GM19372 (cell line): Measurements from ENCODE around the gene IGSF3.

ENCODE experiments used
- ATAC-seq: cut with Tn5 transposase; IDR thresholded peaks from one replicate; pipeline ENCODE4 v1.9.1; 2021; ENCODE audit warnings: mild to moderate bottlenecking, low read depth, moderate library complexity; ENCODE audit not compliant: unreplicated experiment

Gene IGSF3

DNA sequence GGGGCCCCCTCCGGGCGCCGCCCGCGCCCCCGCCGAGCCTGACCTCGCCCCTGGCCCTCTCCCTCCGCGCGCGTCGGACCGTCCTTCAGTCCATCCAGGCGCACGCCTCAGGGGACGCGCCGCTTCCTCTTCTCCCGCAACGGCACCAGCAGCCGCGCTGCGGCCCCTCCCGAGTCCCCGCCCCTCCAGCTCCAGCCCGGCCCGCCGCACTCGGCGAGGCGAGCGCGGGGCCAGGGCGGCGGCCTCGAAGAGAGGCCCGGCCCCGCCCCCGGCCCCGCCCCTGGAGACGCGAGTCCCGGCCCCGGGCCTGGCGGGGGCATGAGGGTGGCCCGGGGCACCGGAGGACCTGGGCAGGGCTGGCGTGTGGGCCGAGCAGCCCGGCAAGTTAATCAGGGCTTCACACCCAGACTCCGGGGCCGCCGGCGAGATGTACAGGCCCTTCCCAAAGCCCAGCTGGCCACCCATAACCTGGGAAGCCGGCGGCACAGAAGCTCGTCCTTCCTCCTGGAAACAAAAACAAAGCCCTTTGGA lies at the start of gene IGSF3:
IGSF3 (minus strand) TSS at position 159 of the 531 bp plus-strand sequence. CDS start 1,407 bp downstream, outside the sequence.
- peak; percentile 76 for ATAC-seq

DNA sequence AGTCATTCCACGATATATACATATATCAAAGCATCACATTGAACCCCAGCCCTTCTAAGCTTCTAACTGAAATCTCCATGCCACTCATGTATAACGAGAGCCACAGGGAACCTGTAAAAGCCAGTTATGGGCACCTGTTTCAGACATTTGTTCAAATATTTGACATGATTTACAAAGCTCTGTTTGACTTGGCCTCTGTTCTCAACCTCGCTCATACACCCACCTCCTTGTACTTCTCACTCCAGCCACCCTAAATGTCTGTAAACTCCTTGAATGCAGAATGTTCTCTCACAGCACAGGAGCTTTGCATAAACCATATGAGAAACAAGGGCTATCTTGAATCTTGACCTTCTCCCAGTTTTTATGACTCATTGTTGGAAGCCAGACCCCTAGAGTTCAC lies 49.8 kb upstream of the IGSF3 start:
- no peak for ATAC-seq

DNA sequence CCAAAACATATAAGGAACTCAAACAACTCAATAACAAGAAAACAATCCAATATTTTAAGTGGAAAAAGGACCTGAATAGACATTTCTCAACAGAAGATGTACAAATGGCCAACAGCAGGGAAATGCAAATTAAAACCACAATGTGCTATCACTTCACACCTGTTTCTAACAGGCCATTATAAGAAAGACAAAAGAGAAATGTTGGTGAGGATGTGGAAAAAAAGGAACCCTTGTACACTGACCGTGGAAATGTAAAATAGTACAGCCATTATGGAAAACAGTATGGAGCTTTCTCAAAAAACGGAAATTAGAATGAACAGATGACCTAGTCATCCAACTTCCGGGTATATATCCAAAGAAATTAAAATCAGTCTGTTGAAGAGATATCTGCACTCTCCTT lies 48.9 kb upstream of the IGSF3 start:
- no peak for ATAC-seq

DNA sequence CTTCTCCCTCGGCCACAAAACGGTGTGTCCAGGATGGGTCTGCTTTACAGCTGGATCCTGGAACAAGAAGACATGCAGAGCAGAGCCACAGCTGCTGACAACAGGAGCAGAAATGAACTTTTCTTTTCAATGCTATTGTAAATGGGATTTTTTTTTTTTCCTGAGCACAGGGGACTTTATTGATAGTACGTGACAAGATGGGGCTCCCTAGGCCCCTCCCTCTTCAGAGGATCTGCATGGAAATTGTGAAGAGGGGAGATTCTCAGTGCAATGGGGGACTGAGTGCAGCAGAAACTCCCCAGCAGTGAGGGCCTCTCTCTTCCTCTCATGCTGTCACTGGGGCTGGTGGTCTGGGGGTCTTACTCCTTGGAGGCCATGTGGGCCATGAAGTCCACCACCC lies 45.9 kb upstream of the IGSF3 start:
- no peak for ATAC-seq

DNA sequence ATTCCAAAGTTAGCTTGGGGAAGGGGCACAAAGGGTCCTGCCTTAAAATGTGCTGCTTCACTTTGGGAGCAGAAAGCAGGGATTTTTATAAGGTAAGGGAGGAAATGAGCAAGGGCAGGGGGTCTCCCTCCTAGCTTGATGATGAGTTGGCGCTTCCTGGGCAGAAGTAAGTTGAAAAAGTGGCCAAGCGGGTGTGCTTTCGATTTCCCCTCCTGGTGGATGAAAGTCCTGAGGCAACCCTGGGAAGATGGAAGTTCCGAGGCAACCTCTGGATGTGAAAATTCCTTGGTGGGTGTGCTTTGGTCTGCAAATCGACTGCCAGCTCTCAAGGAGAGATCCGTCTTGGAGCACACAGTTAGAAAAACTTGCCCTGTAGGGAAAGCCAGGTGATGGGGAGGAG lies 45.0 kb upstream of the IGSF3 start:
- no peak for ATAC-seq

DNA sequence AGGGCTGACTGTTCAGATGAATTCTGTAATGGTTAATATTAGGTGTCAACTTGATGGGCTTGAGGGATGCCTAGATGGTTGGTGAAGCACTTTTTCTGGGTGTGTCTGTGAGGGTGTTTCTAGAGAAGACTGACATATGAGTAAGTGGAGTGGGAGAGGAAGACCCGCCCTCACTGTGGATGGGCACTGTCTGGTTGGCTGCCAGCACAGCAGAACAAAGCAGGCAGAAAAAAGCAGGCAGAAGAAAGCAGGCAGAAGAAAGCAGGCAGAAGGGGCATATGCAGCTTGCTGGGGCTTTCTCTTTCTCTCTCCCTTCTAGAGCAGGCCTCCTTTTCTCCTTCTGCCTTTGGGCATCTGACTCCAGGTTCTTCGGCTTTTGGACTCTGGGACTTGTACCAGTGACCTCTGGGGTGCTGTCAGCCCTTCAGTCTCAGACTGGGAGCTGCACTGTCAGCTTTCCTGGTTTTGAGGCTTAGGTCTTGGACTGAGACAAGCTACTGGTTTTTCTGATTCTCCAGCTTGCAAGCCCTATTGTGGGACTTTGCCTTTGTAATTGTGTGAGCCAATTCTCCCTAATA lies 43.8 kb upstream of the IGSF3 start:
- no peak for ATAC-seq

DNA sequence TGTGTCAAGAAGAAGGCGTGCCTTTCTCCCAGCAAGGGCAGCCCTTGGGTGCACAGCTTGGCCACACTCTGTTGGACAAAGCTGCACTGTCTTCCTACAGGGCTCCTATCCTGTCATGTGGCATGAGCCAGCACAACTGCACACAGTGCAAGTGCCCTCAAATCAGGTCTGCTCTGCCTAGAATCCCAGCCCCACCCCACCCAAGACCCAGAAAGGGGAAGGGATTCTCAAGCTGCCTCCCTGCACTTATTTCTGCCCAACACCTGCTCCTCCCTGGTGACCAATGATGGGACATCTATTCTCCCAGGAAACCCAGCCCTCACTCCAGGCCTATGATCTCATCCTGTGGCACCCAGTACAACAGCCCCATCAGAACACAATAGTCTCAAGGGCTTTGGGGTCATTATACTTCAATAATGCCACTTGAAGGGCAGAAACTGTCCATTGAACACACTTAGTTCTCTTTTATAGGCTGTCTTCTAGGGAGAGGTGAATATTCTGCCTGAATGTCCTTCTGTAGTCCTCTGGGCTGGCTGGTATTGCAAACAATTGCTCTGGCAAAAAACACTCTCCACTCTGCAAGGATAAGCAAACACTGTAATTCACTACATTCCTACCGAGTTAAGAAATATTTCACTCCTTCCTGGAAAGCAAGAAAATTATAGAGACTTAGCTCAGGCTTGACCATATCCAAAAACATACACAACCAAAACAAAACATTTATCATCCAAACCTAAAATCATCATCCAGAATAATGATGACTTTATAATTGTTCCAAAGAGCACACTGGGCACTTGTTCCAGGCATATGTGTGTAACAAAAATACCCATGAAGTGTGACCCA lies 43.1 kb upstream of the IGSF3 start:
- no peak for ATAC-seq

DNA sequence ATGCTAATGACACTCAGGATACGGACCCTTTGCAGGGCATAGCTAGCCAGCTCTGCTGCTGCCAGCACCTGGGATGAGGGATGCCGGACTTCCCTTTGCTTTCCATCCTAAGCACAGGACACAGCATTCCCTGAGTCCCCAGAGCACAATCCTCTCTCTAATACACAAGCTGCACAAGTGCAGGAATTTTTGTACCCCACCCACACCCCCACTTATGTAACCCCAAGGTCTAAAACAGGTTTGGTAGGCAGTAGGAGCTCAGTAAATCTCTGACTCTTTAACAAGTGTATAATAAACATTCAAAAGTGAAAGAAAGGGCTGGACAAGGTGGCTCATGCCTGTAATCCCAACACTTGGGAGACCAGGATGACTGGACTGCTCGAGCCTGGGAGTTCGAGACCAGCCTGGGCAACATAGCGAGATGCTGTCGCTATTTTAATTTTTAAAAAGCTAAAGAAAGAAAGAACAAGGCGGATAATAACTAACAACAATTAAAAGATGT lies 42.2 kb upstream of the IGSF3 start:
- no peak for ATAC-seq

DNA sequence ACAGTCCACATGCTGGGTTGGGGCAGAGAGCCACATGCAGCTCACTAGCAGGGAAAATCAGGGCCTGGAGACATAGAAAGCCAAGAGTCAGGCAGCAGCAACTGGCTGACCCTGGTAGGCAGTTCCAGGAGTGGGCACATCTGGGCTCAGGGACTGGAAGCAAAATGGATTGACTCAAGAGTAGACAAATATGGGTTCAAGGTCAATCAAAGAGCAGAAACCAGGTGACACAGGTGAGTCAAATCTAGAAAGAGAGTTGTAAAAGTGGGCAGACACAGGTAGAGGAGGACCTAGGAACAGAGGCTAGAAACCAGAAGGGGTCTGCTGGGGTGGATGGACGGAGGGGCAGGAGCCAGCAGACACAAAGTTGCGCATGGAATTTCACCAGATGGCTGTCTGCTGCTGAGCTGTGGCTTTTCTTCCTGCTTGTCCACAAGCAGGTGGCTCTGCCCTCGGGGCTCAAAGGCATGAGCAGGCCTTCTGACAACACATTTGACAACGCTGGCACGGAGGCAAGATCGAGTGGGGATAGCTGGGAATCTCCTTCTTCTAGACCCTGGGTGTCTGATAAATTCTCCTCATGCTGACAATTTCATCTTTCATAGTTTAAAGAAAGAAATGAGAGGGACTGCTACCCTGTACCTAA lies 40.8 kb upstream of the IGSF3 start:
- no peak for ATAC-seq

DNA sequence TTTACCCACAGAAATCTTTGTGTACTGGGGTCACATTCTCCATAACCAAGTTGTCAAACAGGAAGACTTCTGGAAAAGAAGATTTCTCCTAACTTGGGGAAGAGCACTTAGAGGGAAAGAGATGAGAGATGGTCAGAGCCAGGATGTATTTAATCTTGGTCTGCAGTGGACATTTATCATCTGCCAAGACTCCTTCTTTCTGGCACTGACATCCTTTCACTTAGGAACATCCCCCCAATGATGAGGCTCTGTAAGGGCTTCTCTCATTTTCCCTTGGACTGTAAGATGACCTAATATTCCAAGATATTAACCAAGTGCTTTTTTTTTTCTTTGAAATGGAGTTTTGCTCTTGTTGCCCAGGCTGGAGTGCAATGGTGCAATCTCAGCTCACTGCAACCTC lies 39.3 kb upstream of the IGSF3 start:
- no peak for ATAC-seq

DNA sequence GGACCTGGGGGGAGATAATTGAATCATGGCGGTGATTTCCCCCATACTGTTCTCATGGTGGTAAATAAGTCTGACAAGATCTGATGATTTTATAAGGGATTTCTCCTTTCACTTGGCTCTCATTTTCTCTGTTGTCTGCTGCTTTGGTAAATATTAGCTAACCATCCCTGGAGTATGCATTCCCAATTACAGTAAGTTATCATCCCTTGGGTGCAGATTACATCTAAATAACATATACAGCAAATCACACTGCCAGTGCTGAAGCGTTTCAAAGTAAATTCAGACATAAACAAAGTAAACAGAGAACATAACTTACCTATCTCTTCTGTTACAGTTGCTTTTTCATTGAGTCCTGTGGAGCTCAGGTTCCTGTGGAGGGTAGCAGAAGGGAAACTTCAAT lies 38.6 kb upstream of the IGSF3 start:
- no peak for ATAC-seq

DNA sequence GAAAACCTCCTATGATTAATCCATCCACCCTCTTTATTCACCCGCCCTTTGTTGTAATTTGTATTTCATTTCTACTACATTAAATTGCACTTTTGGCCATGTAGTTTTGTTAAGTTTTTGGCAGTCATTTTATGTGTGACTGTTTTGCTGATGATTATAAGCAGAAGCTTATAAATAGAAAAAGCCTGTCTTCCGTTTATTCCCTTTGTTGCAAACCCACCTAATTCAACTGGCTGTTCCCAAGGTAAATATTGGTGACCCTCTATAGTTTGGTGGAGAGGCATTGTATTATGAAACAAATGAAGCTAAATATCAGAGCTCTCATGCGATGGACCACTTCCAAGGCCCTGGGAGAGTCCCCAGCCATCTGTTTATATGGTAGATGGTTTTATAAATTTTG lies 36.7 kb upstream of the IGSF3 start:
- ATAC-seq, result no peak

DNA sequence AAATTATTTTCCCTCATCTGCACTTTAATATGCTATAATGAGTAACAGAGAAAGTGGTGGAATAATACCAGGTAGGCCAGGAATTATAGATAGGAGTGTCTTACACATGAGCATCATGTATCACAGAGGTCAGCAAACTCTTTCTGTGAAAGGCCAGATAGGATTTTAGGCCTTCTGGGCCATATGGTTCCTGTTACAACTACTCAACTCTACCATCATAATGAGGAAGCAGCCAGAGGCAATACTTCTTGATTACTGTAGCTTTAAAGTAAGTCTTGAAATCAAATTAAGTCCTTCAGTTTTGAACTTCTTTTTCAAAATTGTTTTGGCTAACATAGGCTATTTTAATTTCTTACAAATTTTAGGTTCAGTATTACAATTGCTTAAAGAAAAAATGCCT lies 32.1 kb upstream of the IGSF3 start:
- no peak for ATAC-seq

DNA sequence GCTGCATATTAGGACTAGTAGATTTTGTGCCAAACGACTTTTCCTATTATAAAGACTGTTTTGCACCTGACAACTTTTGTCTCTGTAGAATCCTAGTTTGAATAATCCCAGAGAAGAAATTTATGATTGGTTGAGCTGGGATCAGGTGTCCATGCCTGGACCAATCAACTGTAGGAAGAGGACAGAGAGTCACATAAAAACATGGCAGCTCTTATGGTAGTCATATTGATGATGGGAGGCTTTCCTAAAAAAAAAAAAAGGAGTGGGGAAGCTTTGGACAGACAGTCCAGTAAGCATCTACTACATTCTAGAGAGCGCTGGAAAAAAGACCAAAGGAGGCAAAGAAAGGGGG lies 30.7 kb upstream of the IGSF3 start:
- ATAC-seq, result no peak

DNA sequence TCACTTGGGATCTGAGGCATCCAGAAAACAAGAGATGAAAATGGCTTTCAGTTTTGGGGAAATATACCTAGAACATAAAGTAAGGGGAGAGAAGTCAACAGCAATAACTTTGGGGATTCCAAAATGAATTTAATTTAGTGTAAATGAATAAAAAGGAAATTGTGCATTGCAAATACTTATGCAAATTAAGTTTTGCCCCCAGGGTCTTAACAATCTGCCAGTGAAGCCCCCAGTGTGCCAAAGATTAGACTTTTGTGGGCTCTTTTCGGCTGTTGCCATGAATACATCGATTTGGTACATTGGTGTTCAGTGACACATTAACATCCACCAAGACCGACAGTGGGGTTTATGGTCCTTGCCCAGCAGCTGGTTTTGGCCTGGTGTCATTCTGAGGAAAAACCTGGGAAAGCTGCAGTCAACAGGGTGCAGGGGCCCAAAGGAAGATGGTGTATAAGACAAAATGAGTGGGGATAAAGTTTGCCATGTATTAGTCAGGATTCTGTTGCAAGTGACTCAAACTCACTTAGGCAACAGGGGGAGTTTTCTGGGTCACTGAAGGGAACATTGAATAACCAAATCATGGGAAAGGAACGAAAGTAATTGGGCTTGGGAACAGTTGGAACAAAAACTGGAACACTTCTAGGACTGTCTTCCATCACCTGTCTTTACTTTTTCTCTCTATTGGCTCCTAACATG lies 30.2 kb upstream of the IGSF3 start:
- ATAC-seq, result no peak

DNA sequence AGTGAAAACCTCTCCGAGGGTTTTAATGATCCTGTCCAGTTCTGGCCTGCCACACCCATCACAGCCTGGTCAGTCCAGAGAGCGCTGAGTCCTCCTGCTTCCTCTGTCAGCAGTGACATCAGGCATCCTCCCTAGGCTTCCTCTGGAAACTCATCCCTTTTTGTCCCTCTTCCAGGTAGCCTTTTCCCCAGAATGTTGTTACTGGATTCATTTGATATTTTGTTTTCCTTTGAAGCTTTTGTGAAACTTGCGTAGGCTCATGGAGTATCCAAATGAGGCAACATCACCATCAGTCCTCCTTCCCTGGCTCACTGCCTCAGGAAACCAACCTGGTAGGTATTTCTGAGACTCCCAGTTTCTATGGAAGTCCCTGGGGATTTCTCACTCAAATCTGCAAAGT lies 27.0 kb upstream of the IGSF3 start:
- ATAC-seq, result no peak

DNA sequence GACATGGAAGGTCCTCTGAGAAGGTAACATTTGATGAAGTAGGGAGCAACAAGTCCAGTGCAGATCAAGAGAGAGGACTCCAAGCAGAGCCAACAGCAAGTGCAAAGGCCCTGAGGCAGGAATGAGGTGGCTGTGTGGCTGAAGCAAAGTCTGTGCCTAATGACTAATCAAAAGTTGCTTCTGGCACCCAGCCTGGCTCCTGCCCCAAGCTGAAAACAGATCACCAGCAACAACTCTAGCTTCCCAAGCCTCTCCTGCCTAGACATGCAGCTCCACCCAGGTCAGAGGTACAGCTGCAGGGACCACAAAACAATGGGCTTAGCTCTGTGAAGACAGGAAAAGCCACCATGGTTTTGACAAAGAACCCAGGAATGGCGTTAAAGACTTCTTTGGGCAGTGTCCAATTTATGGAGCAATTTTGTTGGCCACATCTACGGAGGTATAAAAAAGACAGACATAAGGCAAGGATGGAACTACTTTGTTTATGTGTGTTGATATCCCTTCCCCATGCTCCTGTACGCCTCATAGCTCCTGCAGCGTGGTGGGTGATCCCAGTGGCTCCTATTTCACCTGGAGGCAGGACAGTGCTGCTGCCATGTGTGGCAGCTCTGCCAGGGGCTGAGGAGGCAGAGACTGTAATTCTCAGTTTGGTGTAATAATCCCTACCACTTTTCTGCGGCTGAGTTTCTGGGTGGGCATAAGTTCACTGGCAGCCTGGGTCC lies 26.4 kb upstream of the IGSF3 start:
- ATAC-seq, result no peak

DNA sequence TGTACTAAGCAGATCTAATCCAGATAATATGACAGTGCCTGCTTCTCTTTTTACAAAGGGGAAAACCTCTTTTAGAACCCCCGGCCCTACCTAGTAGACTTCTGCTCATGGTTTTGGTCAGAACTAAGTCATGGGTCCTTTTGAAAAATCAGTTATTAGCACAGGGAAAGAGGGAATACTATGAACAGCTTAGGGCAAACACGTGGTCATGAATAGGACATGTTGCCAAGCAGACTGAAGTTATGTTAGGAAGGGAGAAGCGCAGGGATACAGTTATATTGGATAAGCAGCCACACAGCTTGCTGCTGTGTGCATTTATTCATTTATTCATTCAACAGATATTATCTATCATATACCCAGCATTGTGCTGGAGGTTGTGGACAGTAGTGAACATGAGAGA lies 25.3 kb upstream of the IGSF3 start:
- ATAC-seq, result no peak

DNA sequence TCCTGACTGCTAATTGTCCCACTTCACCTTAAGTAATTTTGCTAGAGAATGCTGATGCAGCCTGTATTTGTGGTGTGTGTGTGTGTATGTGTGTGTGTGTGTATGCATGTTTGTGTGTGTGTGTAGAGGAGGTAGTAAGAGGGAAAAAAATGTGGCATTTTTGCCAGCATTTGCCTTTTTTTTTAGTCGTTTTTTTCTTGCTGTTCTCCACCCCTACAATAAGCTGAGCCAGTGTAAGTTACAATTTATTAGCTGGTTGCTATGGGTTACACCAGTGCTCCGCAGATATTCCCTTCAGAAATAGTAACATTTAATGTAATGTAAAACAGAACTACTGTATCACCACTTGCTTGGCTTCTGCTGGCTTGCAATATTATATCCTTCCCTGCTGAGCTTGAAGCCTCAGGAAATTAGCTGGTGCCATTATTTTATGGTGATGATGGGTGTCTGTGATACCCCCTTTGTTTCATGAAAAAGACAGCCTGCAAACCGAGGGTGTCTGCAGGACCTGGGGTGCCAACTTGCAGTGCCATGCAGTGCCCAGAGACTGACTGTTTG lies 23.4 kb upstream of the IGSF3 start:
- ATAC-seq, result no peak

DNA sequence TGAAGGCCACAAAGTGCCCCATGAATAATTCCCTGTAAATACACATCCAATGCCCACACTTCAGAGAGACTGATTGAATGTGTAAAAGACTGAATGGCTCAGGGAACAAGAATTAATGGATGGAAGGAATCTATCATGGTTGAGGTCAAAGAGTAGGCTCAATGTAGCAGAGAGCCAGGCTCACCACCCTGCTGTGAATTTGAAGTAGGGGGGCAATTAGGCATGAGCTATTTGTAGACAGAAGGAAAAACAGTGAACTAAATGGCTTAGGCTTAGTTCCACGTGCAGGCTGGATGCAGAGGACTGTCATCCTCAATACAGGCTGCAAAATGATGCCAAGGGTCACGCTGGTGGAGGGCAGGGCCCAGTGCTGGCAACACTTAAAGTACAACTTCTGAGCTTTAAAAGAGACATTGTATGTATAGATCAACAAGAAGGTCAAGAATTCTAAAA lies 22.9 kb upstream of the IGSF3 start:
- no peak for ATAC-seq
